Stimulated activated CD4-positive, alpha-beta T cell treated with anti-CD3 and anti-CD28 coated beads, Interleukin-1b, Interleukin-23, amount 100 ng/mL, for 1 hour (primary cell): Measurements from ENCODE around the gene ZFPM1.
A peak's percentile ranks its signal among the peaks of the same experiment; 100 is the strongest.

Experiments
- DNase-seq, 2 donors: peaks; one replicate each; pipeline ENCODE4 v3.0.0-alpha.2; 2020; ENCODE audit warnings: low read depth in 2 of 2

Gene ZFPM1

DNA sequence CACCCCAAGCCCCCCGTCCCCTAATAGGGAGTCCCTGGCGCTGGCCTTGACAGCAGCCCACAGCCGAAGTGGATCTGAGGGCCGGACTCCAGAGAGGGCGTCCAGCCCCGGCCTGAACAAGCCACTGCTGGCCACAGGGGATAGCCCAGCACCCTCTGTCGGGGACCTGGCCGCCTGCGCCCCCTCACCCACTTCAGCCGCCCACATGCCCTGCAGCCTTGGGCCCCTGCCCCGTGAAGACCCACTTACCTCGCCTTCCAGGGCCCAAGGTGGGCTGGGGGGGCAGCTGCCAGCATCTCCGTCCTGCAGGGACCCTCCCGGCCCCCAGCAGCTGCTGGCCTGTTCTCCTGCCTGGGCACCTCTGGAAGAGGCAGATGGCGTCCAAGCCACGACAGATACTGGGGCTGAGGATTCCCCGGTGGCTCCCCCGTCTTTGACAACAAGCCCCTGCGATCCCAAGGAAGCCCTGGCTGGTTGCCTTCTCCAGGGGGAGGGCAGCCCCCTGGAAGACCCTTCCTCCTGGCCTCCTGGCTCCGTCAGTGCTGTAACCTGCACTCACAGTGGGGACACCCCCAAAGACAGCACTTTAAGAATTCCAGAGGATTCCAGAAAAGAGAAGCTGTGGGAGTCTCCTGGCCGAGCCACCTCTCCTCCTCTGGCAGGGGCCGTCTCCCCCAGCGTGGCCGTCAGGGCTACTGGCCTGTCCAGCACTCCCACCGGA lies 19.3 kb upstream of the ZFPM1 start:
- no peak for DNase-seq

GRCh38 chr16:88434353-88434690 lies 18.8 kb upstream of the ZFPM1 start:
- no peak for DNase-seq

- DNase-seq, result no peak
These were observed 18.3 kb upstream of the ZFPM1 start for GRCh38 chr16:88434746-88435145.

GRCh38 chr16:88435437-88436355 lies 17.4 kb upstream of the ZFPM1 start:
- DNase-seq, result no peak

DNA sequence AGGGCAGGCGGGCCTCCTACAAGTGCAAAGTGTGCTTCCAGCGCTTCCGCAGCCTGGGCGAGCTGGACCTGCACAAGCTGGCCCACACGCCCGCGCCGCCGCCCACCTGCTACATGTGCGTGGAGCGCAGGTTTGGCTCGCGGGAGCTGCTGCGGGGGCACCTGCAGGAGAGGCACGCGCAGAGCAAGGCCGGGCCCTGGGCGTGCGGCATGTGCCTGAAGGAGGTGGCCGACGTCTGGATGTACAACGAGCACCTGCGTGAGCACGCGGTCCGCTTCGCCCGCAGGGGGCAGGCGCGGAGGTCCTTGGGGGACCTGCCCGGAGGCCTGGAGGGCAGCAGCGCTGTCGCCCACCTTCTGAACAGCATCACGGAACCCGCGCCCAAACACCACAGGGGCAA lies 16.3 kb upstream of the ZFPM1 start:
- no peak for DNase-seq

DNA sequence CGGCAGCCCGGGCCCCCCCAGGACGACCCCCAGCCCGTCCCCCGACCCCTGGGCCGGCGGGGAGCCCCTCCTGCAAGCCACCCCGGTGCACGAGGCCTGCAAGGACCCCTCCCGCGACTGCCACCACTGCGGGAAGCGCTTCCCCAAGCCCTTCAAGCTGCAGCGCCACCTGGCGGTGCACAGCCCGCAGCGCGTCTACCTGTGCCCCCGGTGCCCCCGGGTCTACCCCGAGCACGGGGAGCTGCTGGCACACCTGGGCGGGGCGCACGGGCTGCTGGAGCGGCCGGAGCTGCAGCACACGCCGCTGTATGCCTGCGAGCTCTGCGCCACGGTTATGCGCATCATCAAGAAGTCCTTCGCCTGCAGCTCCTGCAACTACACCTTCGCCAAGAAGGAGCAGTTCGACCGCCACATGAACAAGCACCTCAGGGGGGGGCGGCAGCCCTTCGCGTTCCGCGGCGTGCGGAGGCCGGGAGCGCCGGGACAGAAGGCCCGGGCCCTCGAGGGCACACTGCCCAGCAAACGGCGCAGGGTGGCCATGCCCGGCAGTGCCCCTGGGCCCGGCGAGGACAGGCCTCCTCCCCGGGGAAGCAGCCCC lies 15.6 kb upstream of the ZFPM1 start:
- peak in 1 of 2 donors; percentile 63 for DNase-seq

GRCh38 chr16:88438084-88438870 lies 14.8 kb upstream of the ZFPM1 start:
- DNase-seq, result no peak

- DNase-seq, result no peak
These were observed 14.1 kb upstream of the ZFPM1 start for GRCh38 chr16:88439016-88439415.

DNA sequence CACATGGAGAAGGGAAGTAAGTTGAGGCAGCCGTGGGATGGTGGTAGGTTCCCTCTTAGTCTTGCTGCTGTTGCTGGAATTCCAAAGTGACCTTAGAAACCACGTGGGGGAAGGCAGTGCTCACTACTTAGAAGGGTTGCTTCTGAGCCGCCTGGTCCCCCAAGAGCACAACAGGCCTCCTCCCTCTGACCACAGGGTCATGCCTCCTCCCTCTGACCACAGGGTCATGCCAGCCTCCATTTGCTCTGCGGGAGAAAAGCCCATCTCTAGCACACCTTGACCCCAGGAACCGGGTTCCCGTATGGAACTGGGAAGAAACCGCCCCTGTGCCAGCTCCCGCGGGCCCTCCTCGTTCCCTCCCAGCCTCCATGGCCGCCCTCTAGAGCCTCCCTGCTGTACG lies 13.4 kb upstream of the ZFPM1 start:
- DNase-seq, result no peak

GRCh38 chr16:88440111-88440510 lies 13.0 kb upstream of the ZFPM1 start:
- no peak for DNase-seq

- DNase-seq, result no peak
These were observed 12.2 kb upstream of the ZFPM1 start for GRCh38 chr16:88440686-88441405.

DNA sequence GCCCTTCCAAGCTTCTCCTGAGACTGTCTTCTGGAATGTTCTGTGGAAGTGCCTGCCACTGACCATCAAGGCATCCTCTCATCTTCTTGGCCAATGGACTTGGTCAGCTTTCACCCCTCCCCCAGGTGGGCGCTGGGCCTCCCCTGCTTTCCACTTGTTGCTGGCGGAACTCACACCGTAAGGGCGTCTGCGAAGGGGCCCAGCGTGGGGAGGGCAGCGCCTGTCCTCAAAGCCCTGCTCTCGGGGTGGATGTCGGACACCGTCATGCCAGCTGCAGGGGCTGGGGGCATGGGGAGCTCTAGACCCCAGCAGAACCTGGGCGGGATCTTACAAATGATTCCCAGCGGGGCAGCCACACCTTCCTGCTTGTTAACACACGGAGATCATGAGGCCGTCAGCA lies 11.6 kb upstream of the ZFPM1 start:
- no peak for DNase-seq

DNA sequence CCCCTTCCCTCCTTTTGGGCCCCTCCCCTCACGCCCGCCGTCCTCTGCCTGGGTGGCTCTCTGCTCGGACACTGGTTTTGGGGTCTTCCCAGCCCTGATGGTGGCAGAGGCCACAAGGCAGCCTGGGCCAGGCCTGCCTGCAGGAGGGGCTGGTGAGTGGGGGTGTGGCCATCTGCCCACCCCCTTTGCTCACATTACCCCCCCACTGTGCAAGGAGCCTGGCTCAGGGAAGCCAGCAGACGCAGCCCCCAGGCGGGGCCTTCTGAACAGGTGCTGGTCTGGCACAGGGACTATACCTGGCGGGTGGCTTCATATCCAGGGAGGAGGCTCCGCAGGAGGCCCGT lies 10.7 kb upstream of the ZFPM1 start:
- DNase-seq, result no peak

DNA sequence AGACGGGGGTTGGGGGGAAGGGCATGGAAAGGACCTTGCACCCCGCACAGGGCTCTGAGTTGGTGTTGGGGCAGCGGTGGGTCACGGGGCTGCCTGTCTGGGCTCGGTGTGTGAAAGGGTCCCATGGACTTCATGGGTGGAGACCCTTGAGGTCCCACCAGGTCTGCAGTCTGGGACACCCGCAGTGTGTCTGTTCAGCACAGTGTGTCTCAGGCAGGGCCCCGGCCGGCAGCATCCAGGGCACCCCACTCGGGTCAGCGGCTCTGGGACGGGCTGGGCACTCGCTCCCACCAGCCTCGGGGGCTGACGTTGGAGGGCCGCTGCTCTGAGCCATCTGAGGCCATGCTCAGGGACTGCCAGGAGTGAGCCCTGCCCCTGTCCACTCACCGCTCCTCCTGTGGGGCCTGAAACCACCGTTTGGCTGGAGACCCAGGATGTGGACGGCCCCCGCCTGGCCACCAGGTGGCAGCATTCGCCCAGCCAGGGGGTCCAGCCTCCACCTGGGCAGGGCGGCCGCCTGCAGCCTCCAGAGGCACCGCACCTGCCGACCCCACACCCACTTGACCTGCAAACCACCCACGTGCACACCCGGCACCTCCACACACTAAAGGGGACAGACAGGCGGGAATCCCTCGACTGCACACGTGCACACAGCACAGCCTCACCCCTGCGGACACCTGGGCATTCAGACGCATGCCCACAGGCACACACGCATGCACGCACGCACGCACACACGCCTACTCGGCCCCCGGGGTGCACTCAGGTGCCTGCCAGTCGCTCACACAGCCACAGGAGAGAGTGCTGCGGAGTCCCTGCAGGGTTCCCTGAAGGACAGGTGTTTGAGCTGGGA lies 10.1 kb upstream of the ZFPM1 start:
- peak; percentile 68 to 72 for DNase-seq

GRCh38 chr16:88444826-88445582 lies 8.1 kb upstream of the ZFPM1 start:
- no peak for DNase-seq

DNA sequence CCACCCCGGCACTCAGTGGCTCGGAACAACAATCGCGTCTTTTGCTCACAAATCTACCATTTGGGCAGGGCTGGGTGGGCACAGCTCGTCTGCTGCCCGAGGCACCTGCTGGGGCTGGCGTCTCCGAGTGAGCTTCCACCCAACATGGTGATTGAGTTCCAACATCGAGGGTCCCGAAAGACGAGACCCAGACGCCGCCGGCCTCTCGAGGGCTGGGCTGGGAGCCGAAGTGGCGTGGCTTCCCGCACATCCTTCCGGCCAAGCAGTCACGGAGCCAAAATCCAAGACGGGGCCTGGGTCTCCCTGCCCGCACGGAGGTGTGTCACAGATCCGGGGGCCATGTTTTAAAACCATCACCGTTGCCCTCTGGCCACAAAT lies 7.5 kb upstream of the ZFPM1 start:
- no peak for DNase-seq

- DNase-seq, result no peak
These were observed 7.0 kb upstream of the ZFPM1 start for GRCh38 chr16:88446061-88446460.

DNA sequence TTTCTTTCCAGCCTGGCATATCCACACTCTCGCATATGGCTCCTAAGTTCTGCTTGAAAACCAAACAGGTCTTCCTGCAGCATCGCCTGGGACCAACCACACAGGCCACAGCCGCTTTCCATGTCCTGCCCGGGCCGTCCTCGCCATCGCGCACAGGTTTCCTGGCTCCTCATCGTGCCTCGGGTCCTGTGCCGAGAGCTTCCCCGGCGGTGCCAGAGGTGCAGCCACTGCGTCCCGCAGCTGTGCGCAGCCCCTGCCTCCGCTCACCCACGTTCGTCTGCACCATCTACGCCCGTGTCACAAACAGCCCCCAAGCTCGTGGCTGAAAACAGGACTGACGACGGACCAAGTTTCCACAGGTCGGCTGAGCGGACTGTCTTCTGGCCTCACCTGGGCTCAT lies 6.3 kb upstream of the ZFPM1 start:
- DNase-seq, result no peak

DNA sequence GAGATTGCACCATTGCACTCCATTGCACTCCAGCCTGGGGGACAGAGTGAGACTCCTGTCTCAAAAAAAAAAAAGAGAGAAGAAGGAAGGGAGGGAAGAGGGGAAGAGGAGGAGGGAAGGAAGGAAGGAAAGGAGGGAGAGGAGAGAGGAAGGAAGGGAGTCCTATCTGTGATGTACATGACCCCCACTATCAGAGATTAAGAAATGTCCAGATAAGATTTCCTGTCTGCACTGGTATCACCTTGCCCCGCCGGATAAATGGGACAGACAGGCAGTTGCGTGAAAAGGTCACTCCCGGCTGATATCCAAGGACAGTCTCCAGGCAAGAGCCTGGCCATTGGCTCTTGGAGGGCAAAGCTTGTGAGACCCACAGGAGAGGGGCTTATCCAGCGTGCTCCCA lies 5.2 kb upstream of the ZFPM1 start:
- DNase-seq, result no peak
